Left hindlimb (tissue), 1 donor: ENCODE data around the gene CDON.

ENCODE experiments used
- DNase-seq: peaks from one replicate; pipeline ENCODE4 v3.0.0-alpha.2; 2018

Gene CDON

GRCh38 chr11:126082251-126083109, 19.8 kb upstream of the CDON start:
- peak; percentile 46 for DNase-seq

DNA sequence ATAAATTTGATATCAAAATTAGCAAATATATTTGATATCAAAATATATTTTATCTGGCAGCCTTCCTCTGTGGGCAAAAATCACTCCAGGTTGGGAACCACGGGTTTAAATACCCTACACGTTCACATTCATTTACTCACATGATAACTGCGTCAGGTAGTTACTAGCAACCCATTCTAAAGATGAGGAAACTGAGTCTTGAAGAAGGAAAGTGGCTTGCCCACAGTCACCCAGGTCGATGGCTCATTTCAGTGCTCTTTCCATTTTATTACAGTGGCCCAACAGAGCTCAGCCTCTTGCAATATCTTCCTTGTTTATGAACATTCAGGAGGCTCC, 19.2 kb upstream of the CDON start:
- DNase-seq: no peak

DNA sequence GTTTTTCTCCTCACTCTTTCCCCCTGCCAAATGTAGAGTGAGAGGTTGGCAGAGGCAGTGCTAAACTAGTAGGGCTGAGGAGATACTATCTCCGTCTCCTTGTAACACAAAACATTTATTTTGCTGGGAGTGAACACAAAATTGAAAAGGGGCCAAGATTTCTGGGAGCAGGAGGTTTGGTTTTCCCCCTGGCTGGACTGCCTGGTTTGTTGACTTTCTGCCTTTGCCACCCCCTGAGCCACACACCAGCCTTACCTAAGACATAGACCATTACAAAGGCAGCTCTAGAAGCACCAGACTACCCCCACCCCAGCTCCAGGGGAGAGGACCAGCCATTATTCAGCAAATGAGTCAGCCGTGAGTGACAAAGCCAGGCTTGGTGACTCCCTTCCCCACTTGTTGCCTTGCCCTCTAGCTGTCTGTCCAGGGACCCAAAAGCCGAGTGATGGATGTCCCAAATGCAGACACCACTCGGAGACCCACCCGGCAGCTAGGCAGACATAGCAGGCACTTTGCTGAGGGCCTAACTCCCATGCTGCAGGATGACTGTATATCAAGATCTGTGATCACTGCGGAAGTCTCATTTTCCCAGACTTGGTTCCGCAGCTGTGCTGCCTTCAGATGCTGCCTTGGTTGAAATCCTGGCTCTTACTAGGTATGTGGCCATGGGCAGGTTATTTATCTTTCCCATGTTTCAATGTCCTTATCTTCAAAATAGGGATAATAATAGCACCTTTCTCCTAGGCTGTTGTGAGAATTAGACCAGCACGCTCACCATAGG, 17.7 kb upstream of the CDON start:
- DNase-seq: no peak

- DNase-seq: no peak
Observed at GRCh38 chr11:126079621-126080124, 17.0 kb upstream of the CDON start.

GRCh38 chr11:126076641-126077040, 14.0 kb upstream of the CDON start:
- DNase-seq: no peak

DNA sequence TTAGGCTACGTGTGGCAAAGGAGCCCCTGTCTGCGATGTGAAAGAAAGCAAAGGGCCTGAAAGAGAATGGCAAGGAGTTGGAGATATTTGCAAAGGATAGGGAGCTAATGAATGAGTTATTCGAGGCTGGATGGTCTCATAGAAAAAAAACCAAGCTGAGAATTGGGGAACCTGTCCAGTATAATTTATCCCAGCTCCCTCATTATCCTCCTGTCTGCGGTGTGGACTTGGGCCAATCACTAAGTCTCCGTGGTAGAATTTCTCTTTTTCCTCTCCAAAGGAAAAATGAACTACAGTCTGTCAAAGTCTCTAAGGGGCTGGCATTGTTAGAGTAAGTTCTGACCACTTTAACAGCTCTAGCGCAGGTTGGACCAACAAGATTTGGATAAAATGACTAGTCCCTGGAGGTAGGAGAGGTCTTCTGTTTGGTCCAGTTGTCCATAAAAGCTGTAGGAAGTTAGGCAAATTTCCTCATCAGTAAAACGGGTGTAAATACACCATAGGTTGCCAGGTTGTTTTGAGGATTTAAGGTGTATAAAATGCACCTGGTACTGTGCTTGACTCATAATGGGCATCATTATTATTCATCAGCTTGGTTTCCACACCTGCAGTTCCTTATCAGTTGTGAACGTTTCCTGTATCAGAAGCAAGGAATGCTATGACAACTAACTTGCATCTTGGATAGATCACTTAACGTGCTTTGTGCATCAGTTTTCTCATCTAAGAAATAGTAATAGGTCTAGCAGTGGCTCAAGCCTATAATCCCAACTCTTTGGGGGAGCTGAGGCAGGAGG, 10.3 kb upstream of the CDON start:
- DNase-seq: no peak

DNA sequence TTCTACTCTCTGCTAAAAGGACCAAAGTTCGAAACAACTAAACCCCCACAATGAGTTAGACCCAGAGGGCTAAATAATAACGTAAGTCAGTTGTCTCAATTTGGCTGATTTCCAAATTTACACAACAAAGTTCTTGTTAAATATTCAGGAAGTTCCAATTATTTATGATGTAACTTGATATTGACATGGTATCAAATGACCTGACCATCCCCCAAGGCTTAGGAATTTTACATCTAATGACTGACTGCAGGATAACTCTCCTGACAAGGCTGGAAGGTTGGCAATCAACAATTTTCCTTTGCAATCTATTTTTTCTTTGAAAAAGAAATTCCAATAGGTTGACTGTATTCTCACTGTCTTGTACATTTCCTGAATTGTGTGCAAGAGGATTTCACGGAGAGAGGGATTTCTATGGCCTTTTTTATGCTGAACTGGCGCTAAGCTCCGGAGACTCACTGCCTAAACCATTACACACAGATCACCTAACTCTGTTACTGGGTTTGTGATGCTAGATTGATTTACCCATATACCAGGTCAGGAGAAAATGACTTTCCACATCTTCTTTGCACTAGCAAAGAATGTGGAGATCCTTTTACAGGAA, 9.6 kb upstream of the CDON start:
- no peak for DNase-seq

- no peak for DNase-seq
Observed at GRCh38 chr11:126063507-126063852, 814 bp upstream of the CDON start.

GRCh38 chr11:126061707-126062678, 673 bp downstream of the CDON start:
- peak; percentile 69 for DNase-seq

DNA sequence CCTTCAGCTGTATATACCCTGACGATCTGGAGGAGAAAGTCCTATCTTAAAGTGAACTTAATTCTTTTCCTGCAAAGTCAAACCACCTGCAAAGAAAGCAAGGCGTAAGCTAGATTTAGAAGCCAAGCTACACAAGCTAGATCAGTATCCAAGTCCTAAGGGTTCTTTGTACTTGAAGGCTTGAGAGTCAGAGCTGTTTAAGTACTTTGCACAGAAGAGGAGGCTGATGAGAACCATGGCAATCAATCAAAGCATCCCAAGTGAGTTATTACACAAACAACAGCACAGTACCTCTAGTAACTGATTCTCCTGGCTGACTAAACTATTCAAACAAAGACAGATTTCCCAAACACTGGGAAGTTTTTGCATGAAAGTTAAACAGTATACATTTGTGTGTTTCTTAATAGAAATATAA, 1.9 kb downstream of the CDON start:
- no peak for DNase-seq

DNA sequence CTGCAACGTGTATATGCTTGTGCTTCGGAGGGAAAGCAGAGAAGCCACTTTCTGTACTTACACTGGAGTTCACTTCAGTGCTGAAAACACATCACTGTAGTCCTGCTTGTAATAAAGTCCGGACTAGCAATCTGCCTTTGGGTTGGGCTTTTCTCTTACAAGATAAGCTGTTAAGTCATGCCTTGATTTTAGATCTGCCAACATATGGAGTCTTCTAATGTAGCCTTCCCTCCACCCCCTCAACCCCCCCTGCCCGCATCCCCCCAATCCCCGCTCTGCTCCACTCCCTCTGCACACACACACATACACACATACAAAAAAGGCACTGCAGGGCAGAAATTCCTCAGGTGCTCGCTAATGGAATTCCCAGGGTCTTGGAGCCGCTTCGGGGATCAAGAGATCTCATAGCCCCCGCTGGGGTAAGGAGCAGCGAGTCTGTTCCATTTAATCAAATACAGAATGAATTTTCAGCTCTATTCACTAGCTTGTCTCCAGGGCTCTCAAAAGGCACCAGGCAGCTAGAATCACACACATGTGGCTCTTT, 3.4 kb downstream of the CDON start:
- DNase-seq: peak; percentile 64

DNA sequence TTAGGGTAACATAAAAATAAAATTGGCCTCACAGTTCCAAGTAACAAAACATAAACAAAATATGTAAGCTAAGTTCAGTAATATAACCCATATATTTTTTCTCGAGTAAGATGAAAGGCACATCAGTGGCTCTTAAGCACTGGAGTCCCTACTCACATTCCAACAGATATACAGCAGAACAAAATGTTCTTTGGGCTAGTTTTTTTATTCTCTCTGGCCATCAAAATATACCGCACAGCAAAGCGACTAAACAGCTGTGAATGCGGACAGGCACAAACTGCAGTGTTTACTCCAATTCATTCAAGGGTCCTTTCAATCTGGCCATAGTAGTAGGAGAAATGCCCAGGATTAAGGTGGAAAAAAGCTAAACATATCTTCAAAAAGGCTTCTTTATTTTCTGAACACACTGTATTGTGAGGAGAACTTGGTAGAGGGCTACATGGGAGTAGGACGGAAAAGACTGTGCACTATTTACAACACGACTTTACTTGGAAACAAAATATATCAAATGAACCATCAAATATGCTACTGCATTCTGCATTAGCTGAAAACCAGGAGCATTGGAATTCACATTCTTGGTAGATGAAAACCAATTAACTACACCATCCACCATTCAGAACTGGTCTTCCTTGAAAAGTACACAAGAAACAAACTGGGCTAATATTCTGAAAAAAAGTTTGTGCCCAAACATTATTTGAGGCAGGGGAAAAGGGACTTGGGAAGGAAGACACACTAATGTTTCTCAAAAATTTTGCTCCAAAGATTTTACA, 4.4 kb downstream of the CDON start:
- no peak for DNase-seq

DNA sequence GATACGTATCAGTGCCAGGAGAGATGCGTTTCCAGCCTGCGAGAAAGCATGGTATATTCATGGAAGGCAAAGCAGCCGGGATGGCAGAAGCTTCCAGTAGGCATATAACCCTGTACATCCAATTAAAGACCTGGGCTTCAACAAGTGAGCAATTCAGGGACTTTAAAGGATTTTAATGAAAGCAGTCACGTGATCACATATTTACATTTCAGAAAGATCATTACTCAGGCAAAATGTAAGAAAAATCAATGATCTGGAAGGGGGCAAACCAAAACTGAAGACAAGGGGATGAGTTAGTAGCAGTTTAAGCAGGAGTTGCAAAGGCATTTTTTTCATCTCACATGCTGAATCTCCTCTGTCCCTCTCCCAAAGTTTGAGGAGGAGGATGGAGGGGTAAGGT, 7.8 kb downstream of the CDON start:
- DNase-seq: no peak

GRCh38 chr11:126054408-126054807, 8.3 kb downstream of the CDON start:
- no peak for DNase-seq

GRCh38 chr11:126053415-126054286, 9.0 kb downstream of the CDON start:
- no peak for DNase-seq

DNA sequence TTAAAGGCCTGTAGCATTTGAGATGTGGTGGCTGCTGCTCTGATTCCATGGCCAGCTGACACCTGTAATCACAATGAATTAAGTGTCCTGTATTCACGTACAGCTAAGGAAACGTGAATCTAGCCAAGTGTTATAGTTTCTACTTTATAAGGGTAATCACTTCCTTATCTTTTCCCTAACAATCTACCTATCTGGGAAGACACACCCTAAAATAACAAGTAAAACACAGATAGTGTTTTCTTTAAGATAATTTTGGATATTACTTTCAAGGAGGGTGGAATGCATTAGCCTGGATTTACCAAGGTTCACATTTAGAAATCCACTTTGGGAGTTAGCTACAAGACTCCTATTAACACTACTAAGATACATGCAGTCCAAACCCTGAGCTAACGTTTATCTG, 11.5 kb downstream of the CDON start:
- DNase-seq: no peak

GRCh38 chr11:126049159-126049558, 13.5 kb downstream of the CDON start:
- DNase-seq: no peak

DNA sequence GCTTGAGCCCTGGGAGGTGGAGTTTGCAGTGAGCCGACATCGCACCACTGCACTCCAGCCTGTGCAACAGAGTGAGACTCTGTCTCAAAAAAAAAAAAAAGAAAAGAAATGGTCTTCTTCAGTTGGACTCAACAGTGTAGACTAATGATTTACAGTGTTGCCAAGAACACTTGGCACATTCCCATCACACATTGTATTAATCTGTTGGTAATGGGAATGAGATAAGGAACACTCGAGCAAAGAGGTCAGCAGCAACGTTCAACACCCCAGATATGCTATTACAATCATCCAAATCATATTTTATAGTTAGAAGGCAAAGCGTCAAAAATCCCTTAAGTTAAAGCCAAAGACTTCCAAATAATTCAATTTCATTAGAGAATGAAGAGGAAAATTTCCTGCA, 14.5 kb downstream of the CDON start:
- DNase-seq: no peak

DNA sequence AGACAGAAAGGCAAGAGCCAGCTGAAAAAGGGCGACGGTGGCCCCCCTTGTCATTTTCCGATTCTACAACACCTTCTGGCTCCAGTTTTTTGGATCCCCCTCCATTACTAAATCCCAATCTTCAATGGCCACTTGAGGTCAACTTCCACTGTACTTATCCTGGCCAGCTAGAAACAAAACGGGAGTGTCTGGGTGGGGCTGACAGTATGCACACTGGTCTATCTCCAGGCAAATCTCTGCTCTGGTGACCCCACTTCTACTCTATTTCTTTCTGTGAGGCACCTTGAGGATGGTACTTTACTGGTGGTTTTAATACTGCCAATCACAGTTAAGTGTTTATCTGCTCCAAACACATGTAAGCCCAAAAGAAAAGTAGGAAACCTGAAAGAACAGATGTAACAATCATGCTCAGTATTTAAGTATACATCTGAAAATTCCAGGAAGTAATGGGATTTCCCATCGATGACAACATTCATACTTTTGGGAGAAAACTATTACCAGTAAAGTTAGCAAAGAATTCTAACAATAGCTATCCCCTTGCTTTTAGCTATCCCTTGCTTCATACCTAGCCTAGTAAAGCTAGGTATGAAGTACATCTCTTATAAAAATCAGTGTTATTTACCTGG, 16.0 kb downstream of the CDON start:
- no peak for DNase-seq
